ENCODE data around the gene HBP1.

- no peak for TF ChIP-seq CTCF (IDR thresholded peaks at IDR 0.05; ENCODE audit: low read depth, low read length)
- TF ChIP-seq MAX (IDR thresholded peaks at IDR 0.05; ENCODE audit: low read depth, low read length) = no peak
These were observed 4.4 kb downstream of the HBP1 start for GRCh38 chr7:107173191-107173590.

Measured in NB4 (cell line).